Neutrophil (primary cell): ENCODE results near the gene AKNA.

Source experiments
- H3K27ac ChIP-seq: fragments of 200-600 bp; sonication (generic); 2 replicates; pipeline ENCODE4 v1.5.1; 2016; ENCODE audit warnings: mild to moderate bottlenecking, moderate library complexity
- H3K27me3 ChIP-seq: fragments of 200-600 bp; sonication (generic); 2 replicates; pipeline ENCODE4 v1.6.0; 2016; ENCODE audit warnings: mild to moderate bottlenecking
- H3K36me3 ChIP-seq: fragments of 200-600 bp; sonication (generic); 2 replicates; pipeline ENCODE4 v1.5.1; 2017
- H3K4me1 ChIP-seq, 2 experiments: fragments of 200-600 bp in 1 of 2; sonication (generic) in 1 of 2; 1 replicate in 1 of 2; 2 replicates in 1 of 2; pipeline versions ENCODE4 v1.5.1 to v1.6.1; 2013 to 2016; ENCODE audit warnings: low read depth in 1 of 2, low read length in 1 of 2, mild to moderate bottlenecking in 1 of 2, moderate library complexity in 1 of 2; ENCODE audit not compliant: control insufficient read depth in 1 of 2, insufficient read depth in 1 of 2
- H3K4me3 ChIP-seq, 2 experiments: fragments of 200-600 bp in 1 of 2; sonication (generic) in 1 of 2; 1 replicate in 1 of 2; 2 replicates in 1 of 2; pipeline ENCODE4 v1.5.1; 2013 to 2016; ENCODE audit warnings: low read depth in 1 of 2, low read length in 1 of 2, mild to moderate bottlenecking in 1 of 2, moderate library complexity in 1 of 2
- H3K9me3 ChIP-seq: fragments of 200-600 bp; sonication (generic); 2 replicates; pipeline ENCODE4 v1.5.1; 2016
- CTCF ChIP-seq: fragments of 200-600 bp; sonication (generic); IDR thresholded peaks from 2 replicates; pipeline ENCODE4 v1.5.1; 2016; ENCODE audit warnings: antibody characterized with exemption

AKNA gene

GRCh38 chr9:114367366-114367765 is 20.4 kb downstream of the AKNA start:
- H3K27me3 ChIP-seq = no peaks in the 10 kb centered on the region
- H3K27ac ChIP-seq = peak overlapping the region; percentile 98
- H3K4me1 ChIP-seq = peaks cover 95% of the 10 kb centered on the region in 2 experiments

GRCh38 chr9:114366334-114367128 is 21.3 kb downstream of the AKNA start:
- Histone ChIP-seq H3K4me1 (peaks cover 87% of the 10 kb centered on the region in 2 experiments), H3K27ac (peak overlapping the region; percentile 98), H3K27me3 (no peaks in the 10 kb centered on the region), H3K9me3 (no peaks in the 10 kb centered on the region), H3K4me3 (peak overlapping the region in 1 of 2 experiments; percentile 51), H3K36me3 (peaks cover 86% of the 10 kb centered on the region)
- no peak for TF ChIP-seq CTCF

More at GRCh38 chr9:114367366-114367765, 20.4 kb downstream of the AKNA start:
- TF ChIP-seq CTCF = no peak
- H3K4me3 ChIP-seq = peak overlapping the region in 1 of 2 experiments; percentile 51
- peaks cover 85% of the 10 kb centered on the region for H3K36me3 ChIP-seq
- H3K9me3 ChIP-seq = no peaks in the 10 kb centered on the region

GRCh38 chr9:114365194-114365593 is 22.6 kb downstream of the AKNA start:
- no peak for TF ChIP-seq CTCF
- Histone ChIP-seq H3K36me3 (peaks cover 94% of the 10 kb centered on the region), H3K27ac (peak overlapping the region; percentile 98), H3K27me3 (no peaks in the 10 kb centered on the region), H3K9me3 (no peaks in the 10 kb centered on the region), H3K4me3 (peak overlapping the region in 1 of 2 experiments; percentile 51), H3K4me1 (peaks cover 73 to 74% of the 10 kb centered on the region in 2 experiments)

GRCh38 chr9:114364134-114365041 is 23.4 kb downstream of the AKNA start:
- Histone ChIP-seq H3K27me3 (no peaks in the 10 kb centered on the region), H3K4me1 (peaks cover 65 to 66% of the 10 kb centered on the region in 2 experiments), H3K27ac (peak overlapping the region; percentile 98), H3K9me3 (no peaks in the 10 kb centered on the region), H3K4me3 (peak overlapping the region; percentile 29 to 51), H3K36me3 (peaks cover 94% of the 10 kb centered on the region)
- no peak for TF ChIP-seq CTCF

- H3K4me3 ChIP-seq = peak overlapping the region in 1 of 2 experiments; percentile 51
- H3K9me3 ChIP-seq = no peaks in the 10 kb centered on the region
- H3K4me1 ChIP-seq = peaks cover 56% of the 10 kb centered on the region in 2 experiments
- TF ChIP-seq CTCF = no peak
- no peaks in the 10 kb centered on the region for H3K27me3 ChIP-seq
- H3K36me3 ChIP-seq = peaks cover 94% of the 10 kb centered on the region
- H3K27ac ChIP-seq = peak overlapping the region; percentile 98
These were observed 24.4 kb downstream of the AKNA start for GRCh38 chr9:114363424-114363823.
